Measurements from ENCODE around the gene PRR20C.
"Not testable (repeated sequence)": the region's sequence is repeated elsewhere in the genome, so short reads cannot be mapped to it uniquely, and the experiment has no call there.

DNA sequence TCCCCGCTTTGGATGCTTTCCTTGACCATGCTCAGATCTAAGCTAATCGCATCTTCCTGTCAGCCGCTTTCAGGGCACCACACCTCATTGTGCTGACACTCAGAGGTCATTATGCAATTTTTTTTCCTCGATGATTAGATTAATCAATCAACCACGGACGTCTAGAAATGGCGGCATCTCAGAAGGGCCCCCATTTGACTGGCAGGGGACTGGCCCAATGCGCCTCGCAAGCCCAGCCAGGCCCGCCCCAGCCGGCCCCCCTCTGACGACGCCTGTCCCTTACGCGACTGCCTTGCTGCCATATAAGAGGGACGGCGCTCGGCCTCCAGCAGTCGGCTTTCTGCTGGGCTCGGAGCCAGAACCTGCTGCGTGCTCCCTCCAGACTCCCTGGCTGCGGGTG, at the start of gene PRR20C:
- TF ChIP-seq, protein P1, sequence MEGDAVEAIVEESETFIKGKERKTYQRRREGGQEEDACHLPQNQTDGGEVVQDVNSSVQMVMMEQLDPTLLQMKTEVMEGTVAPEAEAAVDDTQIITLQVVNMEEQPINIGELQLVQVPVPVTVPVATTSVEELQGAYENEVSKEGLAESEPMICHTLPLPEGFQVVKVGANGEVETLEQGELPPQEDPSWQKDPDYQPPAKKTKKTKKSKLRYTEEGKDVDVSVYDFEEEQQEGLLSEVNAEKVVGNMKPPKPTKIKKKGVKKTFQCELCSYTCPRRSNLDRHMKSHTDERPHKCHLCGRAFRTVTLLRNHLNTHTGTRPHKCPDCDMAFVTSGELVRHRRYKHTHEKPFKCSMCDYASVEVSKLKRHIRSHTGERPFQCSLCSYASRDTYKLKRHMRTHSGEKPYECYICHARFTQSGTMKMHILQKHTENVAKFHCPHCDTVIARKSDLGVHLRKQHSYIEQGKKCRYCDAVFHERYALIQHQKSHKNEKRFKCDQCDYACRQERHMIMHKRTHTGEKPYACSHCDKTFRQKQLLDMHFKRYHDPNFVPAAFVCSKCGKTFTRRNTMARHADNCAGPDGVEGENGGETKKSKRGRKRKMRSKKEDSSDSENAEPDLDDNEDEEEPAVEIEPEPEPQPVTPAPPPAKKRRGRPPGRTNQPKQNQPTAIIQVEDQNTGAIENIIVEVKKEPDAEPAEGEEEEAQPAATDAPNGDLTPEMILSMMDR (IDR thresholded peaks at IDR 0.05) = not testable (repeated sequence)
- TF ChIP-seq POLR2A (IDR thresholded peaks at IDR 0.05) = not testable (repeated sequence)

All from uterus (tissue), 2 donors.